ENCODE results near the gene KCNAB2. TPM values are rescaled to one million over a fixed set of nuclear protein-coding genes. Genes with fewer than 3 reads are reported as not detected.

The KCNAB2 gene
- total RNA-seq, 1 experiment from 2014 or later: 28.5 TPM

- H3K36me3 ChIP-seq (ENCODE audit: low read depth, low read length): no peaks in the 10 kb centered on the region
- H3K9me3 ChIP-seq (ENCODE audit: low read length): no peaks in the 10 kb centered on the region
- H3K9me2 ChIP-seq (replicated peaks; ENCODE audit: low read length): no peaks in the 10 kb centered on the region
- intact Hi-C loops (cut with micrococcal nuclease): no loop called here
- no TSS peak for BruUV-seq (replicated peaks)
- no peaks in the 10 kb centered on the region for H4K20me1 ChIP-seq (ENCODE audit: low read length)
- no peak overlapping the region for H3K4me3 ChIP-seq (ENCODE audit: low read length)
- ChIA-PET POLR2A (ENCODE audit: unreplicated experiment) (no interaction called here), CTCF (no interaction called here)
- H3K79me2 ChIP-seq (ENCODE audit: low read length): no peaks in the 10 kb centered on the region
- no peak overlapping the region for H2AFZ ChIP-seq (ENCODE audit: low read length)
- TF ChIP-seq EZH2 (IDR thresholded peaks at IDR 0.05; ENCODE audit: low read length, unreplicated experiment) (no peak), CTCF (conservative IDR thresholded peaks at IDR 0.05; ENCODE audit: low read depth, low read length) (no peak), EZH2phosphoT487 (IDR thresholded peaks at IDR 0.05; ENCODE audit: borderline replicate concordance, low read length) (no peak)
- H3K4me2 ChIP-seq (ENCODE audit: low read length): no peak overlapping the region
- H3K27ac ChIP-seq (ENCODE audit: low read length): no peak overlapping the region
- no peak for DNase-seq
- no peaks in the 10 kb centered on the region for H3K27me3 ChIP-seq (ENCODE audit: low read length)
- no peak overlapping the region for H3K9ac ChIP-seq (ENCODE audit: low read length)
- no peaks in the 10 kb centered on the region for H3K4me1 ChIP-seq (ENCODE audit: insufficient read depth, low read length)
- no peak for ATAC-seq
- H3F3A ChIP-seq (ENCODE audit: low read length, unreplicated experiment): no peaks in the 10 kb centered on the region
These were observed 15.0 kb upstream of the KCNAB2 start for GRCh38 chr1:6030547-6031261.

- H3F3A ChIP-seq (ENCODE audit: low read length, unreplicated experiment): no peaks in the 10 kb centered on the region
- intact Hi-C loops (cut with micrococcal nuclease): no loop called here
- H3K36me3 ChIP-seq (ENCODE audit: low read depth, low read length): no peaks in the 10 kb centered on the region
- no peaks in the 10 kb centered on the region for H3K9me2 ChIP-seq (replicated peaks; ENCODE audit: low read length)
- no TSS peak for BruUV-seq (replicated peaks)
- no peak for DNase-seq
- ChIA-PET POLR2A (ENCODE audit: unreplicated experiment) (no interaction called here), CTCF (no interaction called here)
- peaks cover 9% of the 10 kb centered on the region for H3K4me1 ChIP-seq (ENCODE audit: insufficient read depth, low read length)
- H3K4me3 ChIP-seq (ENCODE audit: low read length): no peak overlapping the region
- H3K9me3 ChIP-seq (ENCODE audit: low read length): no peaks in the 10 kb centered on the region
- no peak overlapping the region for H3K9ac ChIP-seq (ENCODE audit: low read length)
- TF ChIP-seq EZH2phosphoT487 (IDR thresholded peaks at IDR 0.05; ENCODE audit: borderline replicate concordance, low read length) (no peak), EZH2 (IDR thresholded peaks at IDR 0.05; ENCODE audit: low read length, unreplicated experiment) (no peak), CTCF (conservative IDR thresholded peaks at IDR 0.05; ENCODE audit: low read depth, low read length) (no peak)
- H2AFZ ChIP-seq (ENCODE audit: low read length): no peak overlapping the region
- no peaks in the 10 kb centered on the region for H3K79me2 ChIP-seq (ENCODE audit: low read length)
- H4K20me1 ChIP-seq (ENCODE audit: low read length): no peaks in the 10 kb centered on the region
- ATAC-seq: no peak
- no peaks in the 10 kb centered on the region for H3K27me3 ChIP-seq (ENCODE audit: low read length)
- H3K27ac ChIP-seq (ENCODE audit: low read length): no peak overlapping the region
- no peak overlapping the region for H3K4me2 ChIP-seq (ENCODE audit: low read length)
These were observed 12.6 kb upstream of the KCNAB2 start for GRCh38 chr1:6033124-6033523.

GRCh38 chr1:6033986-6034749, 11.5 kb upstream of the KCNAB2 start:
- ATAC-seq: peak; percentile 72

More at GRCh38 chr1:6033986-6034749, 11.5 kb upstream of the KCNAB2 start:
- CTCF ChIA-PET: interaction anchor here (0.7 kb wide), 1 partner anchor 129 kb away, joined by 3 read pairs; no protein-coding TSS in a partner anchor
- POLR2A ChIA-PET (ENCODE audit: unreplicated experiment): no interaction called here
- H3K9me2 ChIP-seq (replicated peaks; ENCODE audit: low read length): no peaks in the 10 kb centered on the region
- H3K9ac ChIP-seq (ENCODE audit: low read length): no peak overlapping the region
- H3K36me3 ChIP-seq (ENCODE audit: low read depth, low read length): no peaks in the 10 kb centered on the region
- no peak overlapping the region for H3K4me2 ChIP-seq (ENCODE audit: low read length)
- intact Hi-C loops (cut with micrococcal nuclease): no loop called here
- H4K20me1 ChIP-seq (ENCODE audit: low read length): no peaks in the 10 kb centered on the region
- H2AFZ ChIP-seq (ENCODE audit: low read length): no peak overlapping the region
- no peaks in the 10 kb centered on the region for H3F3A ChIP-seq (ENCODE audit: low read length, unreplicated experiment)
- H3K4me1 ChIP-seq (ENCODE audit: insufficient read depth, low read length): peaks cover 9% of the 10 kb centered on the region
- H3K27me3 ChIP-seq (ENCODE audit: low read length): no peaks in the 10 kb centered on the region
- H3K9me3 ChIP-seq (ENCODE audit: low read length): no peaks in the 10 kb centered on the region
- peak; percentile 65 for DNase-seq
- H3K27ac ChIP-seq (ENCODE audit: low read length): no peak overlapping the region
- no peaks in the 10 kb centered on the region for H3K79me2 ChIP-seq (ENCODE audit: low read length)
- no peak overlapping the region for H3K4me3 ChIP-seq (ENCODE audit: low read length)
- BruUV-seq (replicated peaks): no TSS peak
- TF ChIP-seq EZH2 (IDR thresholded peaks at IDR 0.05; ENCODE audit: low read length, unreplicated experiment) (no peak), EZH2phosphoT487 (IDR thresholded peaks at IDR 0.05; ENCODE audit: borderline replicate concordance, low read length) (no peak), CTCF (conservative IDR thresholded peaks at IDR 0.05; ENCODE audit: low read depth, low read length) (peak; percentile 83)
